ENCODE results near the gene RPL7L1. TPM values are rescaled to one million over a fixed set of nuclear protein-coding genes. Genes with fewer than 3 reads are reported as not detected.

RPL7L1 gene
- total and polyA plus RNA-seq, 2 of the 13 experiments (the other 11 are each of a cell fraction or from before 2014, with no cell fraction given), result 51.6 to 179 TPM

DNA sequence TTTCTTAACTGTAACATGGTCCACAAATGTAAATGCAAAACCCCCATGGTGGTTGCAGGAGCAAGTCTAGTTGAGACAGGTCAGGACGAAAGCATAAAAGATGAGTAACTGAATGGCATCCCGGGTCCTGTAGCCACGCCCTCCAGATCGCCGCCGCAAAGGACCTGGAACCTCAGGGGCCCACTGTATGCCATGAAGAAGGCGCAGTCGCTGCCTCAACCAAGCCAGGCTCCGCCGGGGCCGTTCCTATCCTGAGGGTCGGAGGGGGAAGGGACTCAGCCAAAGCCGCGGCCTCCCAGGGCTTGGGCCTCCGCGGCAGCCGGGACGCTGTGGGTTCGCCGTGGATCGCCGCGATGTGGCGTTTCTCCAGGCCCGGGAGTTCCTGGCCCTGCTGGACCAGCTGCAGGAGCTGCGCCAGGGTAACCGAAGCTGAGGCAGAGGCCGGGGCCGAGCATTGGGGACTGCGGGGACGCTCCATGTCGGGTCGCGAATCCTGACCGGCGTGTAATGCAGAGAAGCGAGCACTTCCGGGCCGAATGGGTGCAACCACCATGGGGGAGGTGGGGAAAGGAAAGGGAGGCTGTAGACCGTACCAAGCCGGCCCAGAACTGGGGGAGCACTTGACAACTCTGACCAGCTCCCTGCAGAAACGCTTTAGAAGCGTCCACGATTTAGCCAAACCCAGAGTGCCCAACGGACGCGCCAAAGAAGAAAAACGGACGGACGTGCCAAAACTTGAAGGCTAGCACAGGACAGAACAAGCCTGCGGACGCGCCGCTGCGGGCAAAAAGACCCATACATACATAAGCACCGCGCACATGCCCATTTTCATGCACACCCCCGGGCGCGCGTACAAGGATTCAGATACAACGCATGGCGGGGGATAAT is 11.1 kb downstream of the RPL7L1 start (continued):
- TF ChIP-seq ZNF674 (CRISPR knock-in tag; IDR thresholded peaks at IDR 0.05; ENCODE audit: low read depth) (no peak), BCLAF1 (IDR thresholded peaks at IDR 0.05) (no peak), ZFP82 (CRISPR knock-in tag; IDR thresholded peaks at IDR 0.05; ENCODE audit: borderline replicate concordance) (peak; percentile 86; the same call in 1 of the 2 replicates), NFYB (CRISPR knock-in tag; IDR thresholded peaks at IDR 0.05) (no peak; the same call in 1 of the 2 replicates), MEF2D (CRISPR knock-in tag; IDR thresholded peaks at IDR 0.05) (peak; percentile 91), ZNF34 (CRISPR knock-in tag; IDR thresholded peaks at IDR 0.05; ENCODE audit: borderline replicate concordance) (peak; percentile 97; the same call in 1 of the 2 replicates), XRCC5 (optimal IDR thresholded peaks at IDR 0.05; ENCODE audit: low read length) (peak; percentile 81), NPAS2 (CRISPR knock-in tag; IDR thresholded peaks at IDR 0.05; ENCODE audit: borderline replicate concordance) (0 out of 2 replicates have a peak, but pooled peaks have one; percentile 12), ZNF703 (CRISPR knock-in tag; IDR thresholded peaks at IDR 0.05; ENCODE audit: borderline replicate concordance) (no peak), THAP8 (CRISPR knock-in tag; IDR thresholded peaks at IDR 0.05; ENCODE audit: borderline replicate concordance) (no peak), ZNF713 (CRISPR knock-in tag; IDR thresholded peaks at IDR 0.05) (no peak), MATR3 (CRISPR knock-in tag; IDR thresholded peaks at IDR 0.05) (no peak), KDM5B (CRISPR knock-in tag; IDR thresholded peaks at IDR 0.05; ENCODE audit: borderline replicate concordance) (peak; percentile 97), GRHL1 (CRISPR knock-in tag; conservative IDR thresholded peaks at IDR 0.05) (no peak), RAD51 (IDR thresholded peaks at IDR 0.05; ENCODE audit: borderline replicate concordance) (no peak)
- TF ChIP-seq, protein P1, sequence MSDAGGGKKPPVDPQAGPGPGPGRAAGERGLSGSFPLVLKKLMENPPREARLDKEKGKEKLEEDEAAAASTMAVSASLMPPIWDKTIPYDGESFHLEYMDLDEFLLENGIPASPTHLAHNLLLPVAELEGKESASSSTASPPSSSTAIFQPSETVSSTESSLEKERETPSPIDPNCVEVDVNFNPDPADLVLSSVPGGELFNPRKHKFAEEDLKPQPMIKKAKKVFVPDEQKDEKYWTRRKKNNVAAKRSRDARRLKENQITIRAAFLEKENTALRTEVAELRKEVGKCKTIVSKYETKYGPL (CRISPR knock-in tag; IDR thresholded peaks at IDR 0.05), result peak; percentile 22; the same call in 1 of the 2 replicates
- TF ChIP-seq, protein P2, sequence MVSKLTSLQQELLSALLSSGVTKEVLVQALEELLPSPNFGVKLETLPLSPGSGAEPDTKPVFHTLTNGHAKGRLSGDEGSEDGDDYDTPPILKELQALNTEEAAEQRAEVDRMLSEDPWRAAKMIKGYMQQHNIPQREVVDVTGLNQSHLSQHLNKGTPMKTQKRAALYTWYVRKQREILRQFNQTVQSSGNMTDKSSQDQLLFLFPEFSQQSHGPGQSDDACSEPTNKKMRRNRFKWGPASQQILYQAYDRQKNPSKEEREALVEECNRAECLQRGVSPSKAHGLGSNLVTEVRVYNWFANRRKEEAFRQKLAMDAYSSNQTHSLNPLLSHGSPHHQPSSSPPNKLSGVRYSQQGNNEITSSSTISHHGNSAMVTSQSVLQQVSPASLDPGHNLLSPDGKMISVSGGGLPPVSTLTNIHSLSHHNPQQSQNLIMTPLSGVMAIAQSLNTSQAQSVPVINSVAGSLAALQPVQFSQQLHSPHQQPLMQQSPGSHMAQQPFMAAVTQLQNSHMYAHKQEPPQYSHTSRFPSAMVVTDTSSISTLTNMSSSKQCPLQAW (CRISPR knock-in tag; IDR thresholded peaks at IDR 0.05), result peak; percentile 93
- TF ChIP-seq, protein P3, sequence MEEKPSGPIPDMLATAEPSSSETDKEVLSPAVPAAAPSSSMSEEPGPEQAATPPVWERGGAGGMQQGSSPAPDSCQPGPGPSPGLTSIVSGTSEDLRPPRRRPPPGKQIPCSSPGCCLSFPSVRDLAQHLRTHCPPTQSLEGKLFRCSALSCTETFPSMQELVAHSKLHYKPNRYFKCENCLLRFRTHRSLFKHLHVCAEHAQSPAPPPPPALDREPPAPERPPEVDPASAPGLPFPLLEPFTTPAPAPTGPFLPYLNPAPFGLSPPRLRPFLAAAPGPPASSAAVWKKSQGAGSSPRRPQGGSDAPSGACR (CRISPR knock-in tag; IDR thresholded peaks at IDR 0.05), result peak; percentile 88
